Fibroblast of villous mesenchyme (primary cell): ENCODE results near the gene UMODL1. TPM values are rescaled to one million over a fixed set of nuclear protein-coding genes. Genes with fewer than 3 reads are reported as not detected.

ENCODE experiments used
- DNase-seq: peaks from one replicate; pipeline ENCODE4 v3.0.0-alpha.2; 2010; ENCODE audit warnings: low read depth
- H3K4me3 ChIP-seq: 2 replicates; pipeline ENCODE4 v1.5.1; 2011; ENCODE audit warnings: low read depth, mild to moderate bottlenecking, low read length
- total RNA-seq: library from RNA; depleted of rRNA; stranded (reverse); fragments of >200 nt; gene quantifications from 2 replicates; pipeline ENCODE4 v1.2.3, GENCODE V29; 2012
- TF ChIP-seq, protein P1 (sequence below): IDR thresholded peaks from 2 replicates; pipeline ENCODE4 v1.5.1; 2012; ENCODE audit warnings: low read depth, mild to moderate bottlenecking, low read length; ENCODE audit not compliant: insufficient read depth

The UMODL1 gene
- total RNA-seq, 1 donor = not detected

- TF ChIP-seq, protein P1, sequence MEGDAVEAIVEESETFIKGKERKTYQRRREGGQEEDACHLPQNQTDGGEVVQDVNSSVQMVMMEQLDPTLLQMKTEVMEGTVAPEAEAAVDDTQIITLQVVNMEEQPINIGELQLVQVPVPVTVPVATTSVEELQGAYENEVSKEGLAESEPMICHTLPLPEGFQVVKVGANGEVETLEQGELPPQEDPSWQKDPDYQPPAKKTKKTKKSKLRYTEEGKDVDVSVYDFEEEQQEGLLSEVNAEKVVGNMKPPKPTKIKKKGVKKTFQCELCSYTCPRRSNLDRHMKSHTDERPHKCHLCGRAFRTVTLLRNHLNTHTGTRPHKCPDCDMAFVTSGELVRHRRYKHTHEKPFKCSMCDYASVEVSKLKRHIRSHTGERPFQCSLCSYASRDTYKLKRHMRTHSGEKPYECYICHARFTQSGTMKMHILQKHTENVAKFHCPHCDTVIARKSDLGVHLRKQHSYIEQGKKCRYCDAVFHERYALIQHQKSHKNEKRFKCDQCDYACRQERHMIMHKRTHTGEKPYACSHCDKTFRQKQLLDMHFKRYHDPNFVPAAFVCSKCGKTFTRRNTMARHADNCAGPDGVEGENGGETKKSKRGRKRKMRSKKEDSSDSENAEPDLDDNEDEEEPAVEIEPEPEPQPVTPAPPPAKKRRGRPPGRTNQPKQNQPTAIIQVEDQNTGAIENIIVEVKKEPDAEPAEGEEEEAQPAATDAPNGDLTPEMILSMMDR = no peak
- DNase-seq = no peak
- H3K4me3 ChIP-seq = no peak overlapping the region
Measured at GRCh38 chr21:42153746-42154145, 82.6 kb downstream of the UMODL1 start.

- DNase-seq = no peak
- no peak overlapping the region for H3K4me3 ChIP-seq
Measured at GRCh38 chr21:42154237-42155044, 83.3 kb downstream of the UMODL1 start.

GRCh38 chr21:42155045-42155855 is 84.1 kb downstream of the UMODL1 start:
- TF ChIP-seq, protein P1 = no peak
- no peak overlapping the region for H3K4me3 ChIP-seq
- DNase-seq = no peak

More at GRCh38 chr21:42154237-42155044, 83.3 kb downstream of the UMODL1 start:
- TF ChIP-seq, protein P1 = no peak

- H3K4me3 ChIP-seq = no peak overlapping the region
- TF ChIP-seq, protein P1 = no peak
- DNase-seq = peak; percentile 19
Measured at GRCh38 chr21:42156690-42157605, 85.8 kb downstream of the UMODL1 start.

- no peak for DNase-seq
- no peak overlapping the region for H3K4me3 ChIP-seq
- TF ChIP-seq, protein P1 = no peak
Measured at GRCh38 chr21:42157606-42158310, 86.6 kb downstream of the UMODL1 start.

DNA sequence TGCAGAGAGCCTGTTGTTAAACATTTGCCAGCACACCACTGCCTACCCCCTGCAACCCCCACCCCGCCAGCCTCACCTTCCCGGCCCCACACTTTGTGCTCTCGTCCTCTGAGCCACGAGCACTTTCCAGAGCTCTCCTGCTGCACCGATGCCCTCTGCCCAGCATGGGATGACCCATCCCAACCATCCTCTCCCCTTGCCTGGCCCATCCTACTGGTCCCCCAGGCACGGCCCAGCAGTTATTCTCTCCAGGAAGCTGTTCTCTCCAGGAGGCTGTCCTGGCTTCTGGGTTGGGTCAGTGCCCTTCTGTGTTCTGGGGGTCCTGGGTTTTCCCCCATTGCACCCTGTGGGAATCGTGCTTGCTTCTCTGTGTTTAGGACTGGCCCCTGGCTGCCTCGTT is 87.7 kb downstream of the UMODL1 start:
- TF ChIP-seq, protein P1 = no peak
- H3K4me3 ChIP-seq = no peak overlapping the region
- DNase-seq = no peak
